B cell (primary cell): ENCODE results near the gene KRT20. TPM values are rescaled to one million over a fixed set of nuclear protein-coding genes. Genes with fewer than 3 reads are reported as not detected.

Experiments
- ATAC-seq: fragments of 200-7000 bp; cut with Tn5 transposase; one replicate; pipeline ENCODE4 v1.10.0; 2021; ENCODE audit warnings: low read depth, mild to moderate bottlenecking, moderate number of reproducible peaks, moderate library complexity
- CTCF ChIA-PET: fragments of 350-600 bp; sonication (Branson Sonifier 250); formaldehyde crosslinking; loops from one replicate; lab custom pipeline; 2021; ENCODE audit warnings: antibody characterized with exemption, inconsistent platforms; lab: Charles Lee
- POLR2A ChIA-PET: fragments of 350-600 bp; sonication (Branson Sonifier 250); formaldehyde crosslinking; loops from one replicate; lab custom pipeline; 2021; ENCODE audit warnings: antibody characterized with exemption; lab: Charles Lee
- DNase-seq: peaks from one replicate; pipeline ENCODE4 v3.0.0; 2013
- H2AFZ ChIP-seq: 2 replicates; pipeline ENCODE4 v1.6.1; 2012; ENCODE audit warnings: mild to moderate bottlenecking, low read depth, low read length; ENCODE audit not compliant: insufficient read depth, poor library complexity, severe bottlenecking
- H3K27ac ChIP-seq, 2 donors: 1 replicate in 1 of 2; 2 replicates in 1 of 2; pipeline ENCODE4 v1.5.1; 2012 to 2013; ENCODE audit warnings: low read length in 2 of 2, mild to moderate bottlenecking in 2 of 2, moderate library complexity in 1 of 2
- H3K27me3 ChIP-seq, 4 experiments: fragments of 200-600 bp in 1 of 4; sonication (generic) in 1 of 4; replicated peaks in 1 of 4; 1 replicate in 2 of 4; 2 replicates in 2 of 4; pipeline versions ENCODE4 v1.6.1 to v1.7.0; 2013 to 2016; ENCODE audit warnings: low read length in 3 of 4, mild to moderate bottlenecking in 2 of 4, mixed read lengths in 1 of 4, moderate library complexity in 1 of 4; ENCODE audit not compliant: insufficient read depth in 4 of 4, control insufficient read depth in 3 of 4; ENCODE audit errors: control extremely low read depth in 1 of 4
- H3K36me3 ChIP-seq, 2 experiments: replicated peaks in 1 of 2; 1 replicate in 1 of 2; 2 replicates in 1 of 2; pipeline versions ENCODE4 v1.6.1 to v1.7.1; 2013; ENCODE audit warnings: low read length in 1 of 2; ENCODE audit not compliant: insufficient read depth in 2 of 2, control insufficient read depth in 1 of 2; ENCODE audit errors: control extremely low read depth in 1 of 2, extremely low read depth in 1 of 2
- H3K4me1 ChIP-seq, 2 donors: fragments of 200-600 bp in 1 of 2; sonication (generic) in 1 of 2; 1 replicate in 1 of 2; 2 replicates in 1 of 2; pipeline versions ENCODE4 v1.5.1 to v1.6.1; 2013 to 2017; ENCODE audit warnings: low read length in 2 of 2; ENCODE audit not compliant: control insufficient read depth in 2 of 2, insufficient read depth in 2 of 2
- H3K4me2 ChIP-seq: replicated peaks from 2 replicates; pipeline ENCODE3; 2012; ENCODE audit warnings: mild to moderate bottlenecking, low read depth, low read length; ENCODE audit not compliant: poor library complexity, severe bottlenecking
- H3K4me3 ChIP-seq, 5 experiments: fragments of 200-600 bp in 1 of 5; sonication (generic) in 1 of 5; 1 replicate in 3 of 5; 2 replicates in 2 of 5; pipeline versions ENCODE4 v1.5.1 to v1.7.0; 2011 to 2016; ENCODE audit warnings: low read length in 4 of 5, mild to moderate bottlenecking in 4 of 5, low read depth in 2 of 5, control low read depth in 1 of 5, moderate library complexity in 1 of 5; ENCODE audit not compliant: insufficient read depth in 1 of 5; ENCODE audit errors: control extremely low read depth in 1 of 5, extremely low read depth in 1 of 5
- H3K79me2 ChIP-seq: fragments of 200-600 bp; sonication (generic); one replicate; pipeline ENCODE4 v1.6.0; 2016; ENCODE audit warnings: low read length; ENCODE audit not compliant: control insufficient read depth, insufficient read depth
- H3K9ac ChIP-seq: fragments of 200-600 bp; sonication (generic); 2 replicates; pipeline ENCODE4 v1.6.1; 2017; ENCODE audit warnings: mild to moderate bottlenecking, low read length, moderate library complexity
- H3K9me3 ChIP-seq, 3 donors: one replicate each; pipeline versions ENCODE4 v1.6.1 to v1.7.1; 2013; ENCODE audit warnings: low read length in 2 of 3; ENCODE audit not compliant: control insufficient read depth in 2 of 3, insufficient read depth in 1 of 3; ENCODE audit errors: control extremely low read depth in 1 of 3
- H4K20me1 ChIP-seq: 2 replicates; pipeline ENCODE4 v1.6.0; 2012; ENCODE audit warnings: mild to moderate bottlenecking, low read length; ENCODE audit not compliant: insufficient read depth, control insufficient read depth, poor library complexity, severe bottlenecking
- H3K27ac Mint-ChIP-seq: one replicate; pipeline ENCODE4 v1.8.0; 2021; ENCODE audit warnings: mixed read lengths
- H3K27me3 Mint-ChIP-seq: one replicate; pipeline ENCODE4 v1.8.0; 2021; ENCODE audit warnings: mixed read lengths
- H3K4me1 Mint-ChIP-seq: one replicate; pipeline ENCODE4 v1.8.0; 2021; ENCODE audit warnings: mixed read lengths
- H3K4me3 Mint-ChIP-seq: one replicate; pipeline ENCODE4 v1.8.0; 2021; ENCODE audit warnings: mixed read lengths
- H3K9me3 Mint-ChIP-seq: one replicate; pipeline ENCODE4 v1.8.0; 2022; ENCODE audit warnings: mixed read lengths; ENCODE audit not compliant: insufficient read depth
- CTCF ChIP-seq: fragments of 200-600 bp; IDR thresholded peaks from one replicate; pipeline ENCODE4 v1.8.0; 2022; ENCODE audit warnings: antibody characterized with exemption, mild to moderate bottlenecking
- EZH2 ChIP-seq: IDR thresholded peaks from 2 replicates; pipeline ENCODE4 v1.6.1; 2012; ENCODE audit warnings: borderline replicate concordance, low read depth, mild to moderate bottlenecking, moderate library complexity, low read length; ENCODE audit not compliant: insufficient read depth, poor library complexity, severe bottlenecking
- WGBS: methylation state at CpG from one replicate; pipeline ENCODE4 v1.1.5; 2013; ENCODE audit warnings: missing lambda C conversion rate; ENCODE audit not compliant: insufficient coverage; 5-methylcytosine and 5-hydroxymethylcytosine counted together
- intact Hi-C: fragments of 100-400 bp; cut with micrococcal nuclease; formaldehyde crosslinking; loops from one replicate; pipeline ENCODE4 v1.10.0; 2022
- polyA plus RNA-seq: library from polyadenylated mRNA; depleted of rRNA; stranded (reverse); fragments of >200 nt; gene quantifications from 2 replicates; pipeline ENCODE4 v1.2.3, GENCODE V29; 2012
- total RNA-seq, 2 donors: library from RNA; stranded (reverse); fragments of 120-200 nt in 1 of 2; gene quantifications; 1 replicate in 1 of 2; 2 replicates in 1 of 2; pipeline versions ENCODE4 v1.2.3 to v1.2.4, GENCODE V29; 2013 to 2022

The KRT20 gene
- total and polyA plus RNA-seq, 2 donors (not counting 1 experiment from before 2014, with no cell fraction given), result not detected

GRCh38 chr17:40883031-40883430 is 2.0 kb downstream of the KRT20 start:
- Histone ChIP-seq H3K4me3 (no peak overlapping the region), H3K9me3 (peaks cover 0 to 2% (median 0%) of the 10 kb centered on the region in 3 donors), H3K79me2 (no peaks in the 10 kb centered on the region), H3K4me1 (no peaks in the 10 kb centered on the region), H2AFZ (no peak overlapping the region), H3K27me3 (peaks cover 0 to 12% (median 4%) of the 10 kb centered on the region in 4 experiments), H3K27ac (no peak overlapping the region), H3K9ac (no peak overlapping the region), H3K4me2 (no peak overlapping the region), H4K20me1 (no peaks in the 10 kb centered on the region), H3K36me3 (no peaks in the 10 kb centered on the region)
- DNase-seq (no peak), ATAC-seq (no peak)
- Mint-ChIP-seq H3K9me3 (no peaks in the 10 kb centered on the region), H3K4me3 (no peak overlapping the region), H3K4me1 (no peaks in the 10 kb centered on the region), H3K27ac (no peak overlapping the region), H3K27me3 (peaks cover 26% of the 10 kb centered on the region)
- intact Hi-C loops, result no loop called here
- POLR2A ChIA-PET, result no interaction called here
- CTCF ChIA-PET, result no interaction called here
- TF ChIP-seq EZH2, result no peak
- TF ChIP-seq CTCF, result no peak
- 92% methylated on average over 1 of the region's 1 CpG for WGBS

- Histone ChIP-seq H3K9me3 (no peaks in the 10 kb centered on the region), H3K79me2 (no peaks in the 10 kb centered on the region), H3K4me2 (no peak overlapping the region), H3K36me3 (no peaks in the 10 kb centered on the region), H3K27ac (no peak overlapping the region), H4K20me1 (no peaks in the 10 kb centered on the region), H3K27me3 (no peaks in the 10 kb centered on the region), H3K4me3 (no peak overlapping the region), H3K4me1 (no peaks in the 10 kb centered on the region), H3K9ac (no peak overlapping the region), H2AFZ (no peak overlapping the region)
- WGBS, result no CpG with 5 or more reads among the region's 1 CpG
- CTCF ChIA-PET, result no interaction called here
- no peaks in the 10 kb centered on the region for H3K9me3 Mint-ChIP-seq
- no peak overlapping the region for H3K4me3 Mint-ChIP-seq
- TF ChIP-seq EZH2 (no peak), CTCF (no peak)
- DNase-seq (no peak), ATAC-seq (no peak)
- H3K27ac Mint-ChIP-seq, result no peak overlapping the region
- intact Hi-C loops, result no loop called here
- H3K27me3 Mint-ChIP-seq, result peaks cover 22% of the 10 kb centered on the region
- H3K4me1 Mint-ChIP-seq, result no peaks in the 10 kb centered on the region
- POLR2A ChIA-PET, result no interaction called here
Observed at GRCh38 chr17:40879026-40879425, 6.0 kb downstream of the KRT20 start.
